Inferior parietal cortex (tissue), 1 donor: ENCODE results near the gene IFNLR1.

Experiments used
- DNase-seq: peaks from one replicate; pipeline ENCODE4 v3.0.0-alpha.2; 2016; ENCODE audit errors: extremely low spot score

The IFNLR1 gene

DNA sequence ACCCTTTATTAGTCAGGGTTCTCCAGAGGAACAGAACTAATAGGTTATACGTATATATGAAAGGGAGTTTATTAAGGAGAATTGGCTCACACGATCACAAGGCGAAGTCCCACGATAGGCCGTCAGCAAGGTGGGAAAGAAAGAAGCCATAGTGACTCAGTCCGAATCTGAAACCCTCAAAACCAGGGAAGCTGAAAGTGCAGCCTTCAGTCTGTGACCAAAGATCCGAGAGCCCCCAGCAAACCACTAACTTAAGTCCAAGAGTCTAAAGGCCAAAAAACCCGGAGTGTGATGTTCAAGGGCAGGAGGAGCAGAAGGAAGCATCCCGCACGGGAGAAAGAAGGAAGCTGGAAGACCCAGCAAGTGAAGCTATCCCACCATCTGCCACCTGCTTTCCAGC is 9.9 kb downstream of the IFNLR1 start:
- no peak for DNase-seq

DNA sequence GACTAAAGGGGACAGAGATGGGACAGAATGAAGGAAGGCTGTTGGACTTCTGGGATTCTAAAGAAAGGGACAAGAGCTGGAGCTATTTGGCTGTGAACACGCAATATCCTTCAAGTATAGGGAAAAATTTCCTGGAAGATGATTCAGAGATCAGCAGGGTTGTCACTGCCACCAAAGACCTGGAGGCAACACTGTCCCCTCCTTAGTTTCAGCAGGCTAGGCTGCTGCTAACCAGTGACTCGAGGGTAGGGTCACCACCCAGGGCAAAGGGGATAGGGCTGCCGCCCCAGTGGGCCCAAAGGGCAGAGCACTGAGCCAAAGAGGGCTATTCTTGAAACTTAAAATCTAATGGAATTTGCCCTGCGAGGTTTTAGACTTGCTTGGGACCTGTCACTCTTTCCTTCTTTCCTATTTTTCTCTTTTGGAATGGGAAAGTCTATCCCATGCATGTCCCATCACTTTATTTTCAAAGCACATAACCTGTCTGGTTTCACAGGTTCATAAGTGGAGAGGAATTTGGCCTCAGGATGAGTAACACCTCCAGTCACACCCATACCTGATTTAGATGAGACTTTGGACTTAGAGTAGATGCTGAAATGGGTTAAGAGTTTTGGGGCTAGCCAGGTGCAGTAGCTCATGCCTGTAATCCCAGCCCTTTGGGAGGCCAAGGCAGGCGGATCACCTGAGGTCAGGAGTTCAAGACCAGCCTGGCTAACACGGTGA is 11.9 kb downstream of the IFNLR1 start:
- DNase-seq: no peak

DNA sequence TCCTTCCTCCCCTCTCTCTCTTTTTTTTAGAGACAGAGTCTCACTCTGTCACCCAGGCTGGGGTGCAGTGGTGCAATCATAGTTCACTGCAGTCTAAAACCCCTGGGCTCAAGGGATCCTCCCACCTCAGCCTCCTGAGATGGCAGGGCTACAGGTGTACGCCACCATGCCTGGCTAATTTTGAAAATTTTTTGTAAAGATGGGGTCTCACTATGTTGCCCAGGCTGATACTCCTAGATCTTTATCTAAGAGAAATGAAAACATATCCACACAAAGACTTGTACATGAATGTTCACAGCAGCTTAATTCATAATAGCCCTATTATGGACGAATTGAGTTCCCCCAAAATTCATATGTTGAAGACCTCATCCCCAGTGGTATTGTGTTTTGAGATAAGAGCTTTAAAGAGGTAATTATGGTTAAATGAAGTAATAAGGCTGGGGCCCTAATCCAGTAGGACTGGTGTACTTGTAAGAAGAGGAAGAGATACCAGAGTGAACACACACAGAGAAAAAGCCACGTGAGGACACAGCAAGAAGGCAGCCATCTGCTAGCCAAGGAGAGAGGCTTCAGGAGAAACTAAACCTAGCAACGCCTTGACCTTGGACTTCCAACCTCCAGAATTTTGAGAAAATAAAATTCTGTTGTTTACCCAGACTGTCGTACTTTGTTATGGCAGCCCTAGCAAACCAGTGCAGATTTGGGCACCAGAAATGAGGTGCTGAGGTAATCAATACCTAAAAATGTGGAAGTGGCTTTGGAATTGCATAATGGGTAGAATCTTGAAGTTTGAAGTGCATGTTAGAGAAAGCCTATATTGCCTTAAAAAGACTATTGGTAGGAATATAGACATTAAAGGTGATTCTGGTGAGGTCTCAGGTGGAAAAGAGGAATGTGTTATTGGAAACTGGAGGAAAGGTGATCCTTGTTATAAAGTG is 13.2 kb downstream of the IFNLR1 start:
- DNase-seq: no peak

DNA sequence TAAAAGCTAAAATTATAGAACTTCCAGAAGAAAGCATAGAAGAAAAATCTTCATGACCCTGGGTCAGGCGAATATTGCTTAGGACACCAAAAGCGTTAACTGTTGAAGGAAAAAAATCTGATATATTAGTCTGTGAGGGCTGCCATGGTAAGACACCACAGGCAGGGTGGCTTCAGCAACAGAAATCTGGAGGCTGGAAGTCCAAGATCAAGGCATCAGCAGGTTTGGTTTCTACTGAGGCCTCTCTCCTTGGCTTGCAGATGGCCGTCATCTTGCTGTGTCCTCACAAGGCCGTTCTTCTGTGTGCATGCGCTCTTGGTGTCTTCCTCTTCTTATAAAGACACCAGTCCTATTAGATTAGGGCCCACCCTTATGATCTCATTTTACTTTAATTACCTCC is 14.5 kb downstream of the IFNLR1 start:
- no peak for DNase-seq

DNA sequence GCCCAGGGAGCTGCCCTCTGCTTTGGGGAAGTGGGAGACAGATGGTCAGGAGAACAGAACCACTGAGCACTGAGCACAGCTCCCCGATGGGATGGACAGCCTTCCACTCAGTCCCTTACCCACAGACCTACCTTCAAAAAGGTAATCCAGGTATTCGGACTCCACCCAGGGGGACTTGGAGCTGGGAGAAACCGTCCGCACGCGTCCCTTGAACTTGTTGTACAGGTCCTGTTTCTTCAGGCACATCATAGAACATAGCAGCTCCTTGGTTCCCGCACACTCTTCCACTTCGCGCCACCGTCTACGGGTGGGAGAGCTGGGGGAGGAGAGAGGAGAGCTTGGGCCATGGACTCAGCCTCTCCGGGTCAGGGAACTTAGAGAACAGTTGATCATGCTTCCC is 17.8 kb downstream of the IFNLR1 start:
- no peak for DNase-seq

DNA sequence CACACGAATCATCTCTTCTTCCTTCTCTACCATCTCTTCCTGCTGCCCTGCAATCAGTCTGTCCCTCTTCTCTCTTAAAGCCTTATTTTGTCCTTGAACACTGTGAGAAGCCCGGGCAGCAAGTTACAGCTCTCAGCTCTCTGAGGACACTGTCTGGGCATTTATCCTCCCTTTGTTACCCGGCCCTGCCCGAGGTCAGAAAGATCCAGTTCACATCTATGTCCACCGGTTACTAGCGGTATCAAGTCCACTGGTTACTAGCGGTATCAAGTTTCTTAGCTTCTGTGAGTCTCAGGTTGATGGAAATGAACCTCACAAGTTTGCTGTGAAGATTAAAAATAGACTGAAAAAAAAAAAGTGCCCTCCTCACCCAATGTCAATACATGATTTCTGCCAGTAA is 18.8 kb downstream of the IFNLR1 start:
- DNase-seq: no peak

DNA sequence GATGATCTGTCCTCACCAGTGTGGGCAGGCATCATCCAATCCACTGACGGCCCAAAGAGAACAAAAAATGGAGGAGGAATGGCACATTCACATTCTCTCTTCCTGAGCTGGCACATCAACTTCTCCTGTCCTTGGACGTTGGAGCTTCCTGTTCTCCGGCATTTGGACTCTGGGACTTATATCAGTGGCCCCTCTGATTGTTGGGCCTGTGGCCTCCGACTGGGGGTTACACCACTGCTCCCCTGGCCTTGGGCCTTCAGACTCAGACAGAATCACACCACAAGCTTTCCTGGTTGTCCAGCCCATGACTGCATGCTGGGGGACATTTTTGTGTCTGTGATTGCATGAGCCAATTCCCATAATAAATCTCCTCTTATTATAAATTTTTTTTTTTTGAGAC is 20.1 kb downstream of the IFNLR1 start:
- DNase-seq: no peak

DNA sequence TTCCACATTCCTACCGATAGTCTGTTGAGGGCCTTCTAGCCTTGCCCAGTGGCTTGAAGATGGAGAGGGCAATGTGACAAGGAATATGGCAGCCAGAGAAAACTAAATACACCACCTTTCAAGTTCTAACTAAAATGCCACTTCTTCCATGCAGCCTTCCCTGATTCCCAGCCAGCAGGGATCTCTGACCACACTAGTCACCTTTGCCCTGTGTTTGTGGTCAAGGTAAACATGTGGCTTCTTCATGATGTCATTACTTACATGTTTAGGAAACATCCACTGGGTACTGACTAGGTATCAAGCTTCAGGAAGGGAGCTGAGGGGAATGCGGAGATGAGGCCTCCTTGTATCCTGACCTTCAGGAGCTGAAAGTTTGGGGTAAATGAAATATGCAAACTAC is 21.6 kb downstream of the IFNLR1 start:
- no peak for DNase-seq

DNA sequence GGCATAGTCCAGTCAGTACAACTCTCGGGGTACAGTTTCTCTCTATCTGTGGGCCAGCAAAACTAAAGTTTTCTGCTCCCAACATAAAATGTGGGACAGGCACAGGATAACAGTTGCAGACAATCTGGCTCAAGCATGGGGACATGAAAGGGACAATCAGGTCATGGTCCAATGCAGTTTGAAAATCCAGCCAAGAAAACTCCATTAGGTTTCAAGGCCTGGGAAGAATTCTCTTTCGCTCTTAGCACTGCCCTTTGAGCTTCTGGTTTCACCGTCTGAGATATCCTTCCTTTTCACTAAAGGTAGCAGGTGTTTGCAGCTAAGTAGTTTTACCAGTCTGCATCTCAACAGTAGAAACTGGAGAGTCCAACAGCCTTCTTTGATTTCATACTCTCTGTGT is 23.1 kb downstream of the IFNLR1 start:
- no peak for DNase-seq

DNA sequence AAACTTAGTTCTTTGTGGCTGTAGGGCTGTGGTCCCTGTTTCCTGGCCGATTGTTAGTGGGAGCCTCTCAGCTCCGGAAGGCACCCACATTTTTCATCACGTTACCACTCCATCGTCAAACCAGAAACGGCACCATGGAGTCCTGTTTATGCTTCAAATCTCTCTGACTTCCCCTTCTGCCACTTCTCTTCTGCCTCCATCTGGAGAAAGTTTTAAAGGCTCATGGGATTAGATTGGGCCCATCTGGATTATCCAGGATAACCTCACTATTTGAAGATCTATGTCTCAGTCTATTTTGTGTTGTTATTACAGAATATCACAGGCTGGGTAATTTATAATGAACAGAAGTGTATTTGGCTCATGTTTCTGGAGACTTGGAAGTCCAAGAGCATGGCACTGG is 24.9 kb downstream of the IFNLR1 start:
- no peak for DNase-seq

DNA sequence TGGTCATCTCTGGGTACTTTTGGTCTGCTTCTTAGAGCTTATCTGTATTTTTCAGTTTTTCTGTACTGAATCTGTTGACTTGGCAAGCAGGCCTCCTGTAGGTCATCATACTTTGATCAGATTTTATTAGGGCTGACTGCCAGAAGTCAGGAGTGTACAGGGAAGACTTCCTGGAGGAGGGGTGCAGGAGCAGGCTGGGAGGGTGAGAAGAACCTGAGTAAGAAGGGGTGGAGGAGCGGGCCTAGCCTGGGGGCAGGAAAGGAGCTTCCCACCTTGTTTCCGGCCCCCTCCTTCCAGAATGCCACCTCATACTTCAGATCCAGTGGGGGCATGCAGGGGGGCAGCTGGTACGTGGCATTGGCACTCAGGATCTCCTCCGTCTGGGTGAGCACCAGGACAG is 25.8 kb downstream of the IFNLR1 start:
- DNase-seq: no peak

DNA sequence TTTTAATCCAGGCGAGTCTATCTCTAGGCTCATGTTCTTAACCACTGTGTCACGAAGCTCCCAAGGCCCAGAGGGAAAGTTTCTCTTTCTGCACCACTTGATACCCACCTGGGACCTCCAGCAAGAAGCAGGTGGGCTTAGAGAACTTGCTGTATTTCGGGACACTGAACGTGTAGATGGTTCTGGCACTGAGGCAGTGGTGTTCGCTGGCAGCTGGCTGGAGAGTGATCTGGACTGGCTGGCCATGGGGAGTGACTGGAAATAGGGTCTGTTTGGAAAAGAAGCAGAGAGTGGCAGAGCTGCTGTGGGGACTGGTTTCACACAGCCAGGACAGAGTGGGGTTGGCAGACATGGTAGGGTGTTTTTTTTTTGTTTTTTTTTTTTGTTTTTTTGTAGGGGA is 27.7 kb downstream of the IFNLR1 start:
- no peak for DNase-seq

DNA sequence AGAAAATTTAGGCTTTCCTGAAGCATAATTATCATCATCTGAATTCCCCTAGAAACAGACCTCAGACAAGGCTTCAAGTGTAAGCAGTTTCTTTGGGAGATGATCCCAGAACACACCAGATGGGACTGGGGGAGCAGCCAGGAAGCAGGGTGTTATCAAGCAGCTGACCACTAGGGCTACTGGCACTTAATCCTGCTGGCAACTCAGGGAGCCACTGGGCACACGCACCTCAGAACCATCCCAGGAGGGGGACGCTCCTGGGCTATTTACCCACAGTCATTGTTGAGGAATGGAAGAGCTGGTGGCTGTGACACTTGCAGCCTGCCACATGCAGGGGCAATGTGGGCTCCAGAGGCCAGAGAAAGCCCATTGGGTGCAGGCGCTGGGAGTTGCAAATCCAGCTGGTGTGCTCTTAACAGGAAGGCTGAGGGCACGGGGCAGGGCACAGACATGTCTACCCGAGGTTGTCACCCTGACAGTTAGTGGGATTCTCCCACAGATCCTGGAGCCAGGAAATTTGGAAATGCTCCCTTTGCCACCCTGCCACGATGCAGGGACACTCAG is 29.1 kb downstream of the IFNLR1 start:
- no peak for DNase-seq

DNA sequence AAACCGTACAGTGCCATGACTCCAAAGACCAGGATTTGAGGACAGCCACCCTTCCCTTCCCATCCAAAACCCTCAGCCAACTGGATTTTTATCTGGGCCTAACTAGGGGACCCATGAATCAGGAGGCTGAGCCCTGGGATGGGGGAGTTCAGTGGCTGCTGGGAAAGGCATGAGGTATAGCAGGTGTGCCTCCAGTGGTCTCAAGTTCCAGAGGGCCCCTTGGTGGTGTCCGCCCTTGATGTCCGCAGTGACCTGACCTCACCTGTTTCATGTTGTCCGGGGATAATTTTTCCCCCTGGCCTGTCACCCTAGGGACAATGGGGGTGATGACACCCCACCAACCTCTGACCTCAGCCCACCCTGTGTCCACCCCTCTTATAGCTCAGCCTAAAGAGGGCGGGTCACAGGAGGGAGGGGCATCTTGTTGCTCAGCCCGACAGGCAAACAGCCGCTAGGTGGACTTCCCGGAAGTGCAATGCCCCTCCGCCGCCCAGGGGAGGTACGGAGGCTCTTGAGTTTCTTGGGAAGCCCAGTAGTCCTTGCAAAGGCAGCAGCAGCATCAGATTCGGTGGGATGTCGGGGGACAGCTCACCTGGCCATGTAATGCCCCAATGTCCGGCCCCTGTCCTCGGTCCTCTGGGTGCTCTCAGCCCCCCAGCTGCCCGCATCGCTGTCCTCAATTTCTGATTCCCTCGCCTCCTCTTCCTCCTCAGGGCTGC is 30.4 kb downstream of the IFNLR1 start:
- no peak for DNase-seq

DNA sequence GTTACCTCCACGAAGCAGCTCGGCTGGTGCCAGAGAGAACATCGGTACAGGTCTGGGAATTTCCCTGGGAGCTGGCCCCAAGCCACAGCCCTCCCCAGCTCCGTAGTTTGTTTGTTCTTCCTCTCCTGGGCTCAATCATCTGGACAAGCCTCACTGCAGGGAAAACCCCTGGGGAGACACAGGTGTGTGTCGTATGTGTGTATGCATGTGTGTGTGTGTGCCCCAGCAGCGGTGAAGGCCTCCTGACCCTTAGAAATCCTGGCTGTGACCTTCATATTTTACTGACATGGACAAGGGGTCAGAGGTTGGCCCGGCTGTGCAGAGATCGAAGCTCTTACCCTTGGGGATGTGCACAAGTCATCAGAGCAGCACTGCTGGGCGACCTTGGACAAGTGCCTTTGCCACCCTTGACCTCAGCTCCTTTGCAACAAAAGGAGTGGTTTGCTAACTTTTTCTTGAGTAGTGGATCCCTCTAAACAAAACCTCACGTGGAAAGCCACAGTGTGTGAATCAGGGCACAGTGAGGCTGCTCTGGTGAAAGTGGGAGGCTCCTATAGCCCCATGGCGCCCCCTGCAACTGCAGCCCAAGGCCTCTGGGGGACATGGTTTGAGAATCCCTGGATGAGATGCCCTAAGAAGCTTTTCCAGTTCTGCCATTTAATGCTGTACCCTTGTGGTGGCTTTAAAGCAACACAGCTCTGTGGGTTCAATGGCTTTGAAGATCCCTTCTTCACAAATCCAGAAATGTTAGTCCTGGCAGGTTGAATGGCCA is 31.9 kb downstream of the IFNLR1 start:
- no peak for DNase-seq

DNA sequence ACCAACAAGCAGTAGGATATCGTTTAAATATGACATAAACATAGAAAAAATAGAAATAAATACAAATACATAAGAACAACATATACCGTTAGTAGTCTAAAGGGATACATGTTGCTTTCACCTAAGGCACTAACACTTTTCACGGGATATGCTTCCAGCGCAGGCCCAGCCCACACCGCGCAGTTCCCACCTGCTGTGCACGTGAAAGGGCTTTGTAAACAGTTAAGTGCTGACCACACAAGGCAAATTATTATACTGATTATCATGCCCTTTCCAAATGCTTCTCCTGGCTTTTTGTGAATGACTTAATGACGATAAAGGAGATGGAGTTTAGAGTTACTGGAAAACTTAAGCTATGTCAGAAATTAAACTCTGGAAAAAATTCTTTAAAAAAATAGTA is 32.9 kb downstream of the IFNLR1 start:
- no peak for DNase-seq

DNA sequence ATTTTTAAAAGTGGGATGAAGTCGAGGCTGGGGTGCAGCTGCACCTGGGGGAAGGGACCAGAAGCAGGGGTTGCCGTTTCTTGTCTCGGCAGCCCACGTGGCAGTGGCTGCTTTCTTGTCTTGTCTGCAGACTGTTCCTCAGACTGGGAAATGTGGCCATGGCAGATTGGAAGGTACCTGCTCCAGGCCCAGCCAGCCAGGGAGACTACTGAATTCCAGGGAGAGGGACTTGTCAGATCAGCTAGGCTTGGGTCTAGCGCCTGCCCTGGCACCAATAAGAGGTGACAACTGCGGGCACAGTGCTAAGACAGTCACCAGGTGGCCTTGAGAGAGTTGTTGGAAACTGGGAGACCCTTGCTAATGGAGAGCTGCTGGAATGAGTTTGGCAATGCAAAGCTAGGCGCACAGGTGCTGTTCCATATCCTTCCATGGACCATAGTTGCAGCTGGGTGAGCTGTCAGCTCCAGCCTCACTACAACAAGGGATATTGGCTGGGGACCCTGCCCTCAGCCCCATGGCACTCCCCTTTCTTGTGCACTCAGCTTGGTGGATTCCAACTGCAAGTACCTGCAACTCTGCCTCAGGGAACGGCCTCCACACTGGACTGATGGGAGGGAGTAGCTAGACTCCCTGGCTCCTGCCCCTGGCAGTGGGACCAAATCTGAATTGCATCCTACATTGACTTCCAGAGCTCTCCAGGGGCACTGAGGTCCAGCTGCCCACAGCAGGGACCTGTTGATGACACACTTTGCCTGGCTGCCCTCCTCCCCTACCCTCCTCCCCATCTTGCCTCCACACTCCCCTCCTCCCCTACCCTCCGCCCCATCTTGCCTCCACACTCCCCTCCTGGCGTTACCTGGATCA is 34.2 kb downstream of the IFNLR1 start:
- DNase-seq: no peak

DNA sequence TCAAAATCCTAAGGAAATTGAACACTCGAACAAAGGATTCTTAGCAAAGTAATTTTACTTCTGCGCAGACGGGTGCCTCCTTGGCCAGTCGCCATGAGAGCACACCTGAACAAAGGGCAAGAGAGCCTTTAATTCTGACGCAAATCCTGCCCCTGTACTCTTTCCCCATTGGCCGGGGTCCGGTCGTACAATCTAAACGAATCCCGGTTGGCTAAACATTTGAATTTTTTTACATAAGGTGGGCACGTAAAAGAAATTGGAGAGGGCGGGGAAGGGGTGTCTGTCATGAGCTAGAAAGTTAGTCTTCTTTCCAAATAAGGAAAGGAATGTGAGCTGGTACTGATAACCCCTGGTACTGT is 35.9 kb downstream of the IFNLR1 start:
- DNase-seq: no peak

DNA sequence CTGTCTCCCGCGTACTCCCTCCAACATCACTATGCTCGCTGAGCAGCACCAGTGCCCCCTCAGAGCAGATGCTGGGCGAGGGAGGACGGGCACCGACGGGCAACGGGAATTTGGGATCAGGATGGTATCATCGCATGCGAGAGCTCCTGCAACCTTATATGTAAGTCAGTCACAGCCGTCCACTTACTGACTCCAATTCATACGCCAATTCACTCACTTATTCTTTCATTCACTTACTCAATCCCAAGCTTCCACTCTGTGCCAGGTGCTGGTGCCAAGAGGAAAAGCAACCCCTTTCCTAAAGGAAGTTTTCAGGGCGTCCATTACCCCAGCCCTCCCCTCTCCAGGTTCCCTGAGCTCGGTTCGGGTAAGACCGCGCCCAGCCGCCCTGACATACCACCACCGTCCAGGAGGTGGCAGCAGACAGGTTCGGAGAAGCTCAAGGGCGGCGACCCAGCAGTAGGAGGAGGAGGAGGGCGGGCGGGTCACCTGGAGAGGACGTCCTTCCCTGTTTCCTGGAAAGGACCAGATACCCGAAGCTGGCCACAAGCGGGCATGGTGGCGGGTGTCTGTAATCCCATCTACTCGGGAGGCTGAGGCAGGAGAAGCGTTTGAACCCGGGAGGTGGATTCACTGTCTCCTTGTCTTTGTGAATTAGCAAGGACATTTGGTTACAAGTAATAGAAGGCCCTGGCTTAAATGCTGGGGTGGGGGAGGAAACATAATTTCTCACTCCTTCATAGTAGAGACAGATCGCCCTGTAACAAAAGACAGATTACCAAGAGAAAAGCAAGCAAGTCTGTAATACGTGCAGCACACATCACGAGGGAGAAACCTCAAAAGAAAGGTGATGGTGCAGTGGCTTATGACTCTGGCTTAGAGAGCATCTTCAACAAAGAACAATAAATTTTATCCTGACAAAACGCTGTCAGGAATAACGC is 36.6 kb downstream of the IFNLR1 start:
- DNase-seq: peak; percentile 67
